Liver (tissue), 9 donors: ENCODE results near the gene ILDR1. TPM values are rescaled to one million over a fixed set of nuclear protein-coding genes. Genes with fewer than 3 reads are reported as not detected.

Source experiments
- DNase-seq: peaks from one replicate; pipeline ENCODE4 v3.0.0-alpha.2; 2017; ENCODE audit warnings: low spot score
- H3K27ac ChIP-seq, 2 donors: one replicate each; pipeline ENCODE4 v1.7.0; 2013; ENCODE audit warnings: inconsistent platforms in 2 of 2, low read length in 2 of 2, control low read depth in 1 of 2, low read depth in 1 of 2, mild to moderate bottlenecking in 1 of 2
- H3K27me3 ChIP-seq, 4 donors: one replicate each; pipeline versions ENCODE4 v1.6.1 to v1.7.0; 2013; ENCODE audit warnings: low read length in 3 of 4, inconsistent platforms in 1 of 4, mild to moderate bottlenecking in 1 of 4, moderate library complexity in 1 of 4; ENCODE audit not compliant: control insufficient read depth in 4 of 4, insufficient read depth in 4 of 4
- H3K36me3 ChIP-seq, 4 donors: one replicate each; pipeline versions ENCODE4 v1.6.1 to v1.7.0; 2013; ENCODE audit warnings: low read length in 3 of 4, mild to moderate bottlenecking in 3 of 4, low read depth in 1 of 4, moderate library complexity in 1 of 4; ENCODE audit not compliant: control insufficient read depth in 4 of 4, insufficient read depth in 3 of 4
- H3K4me1 ChIP-seq, 4 donors: one replicate each; pipeline versions ENCODE4 v1.6.1 to v1.7.0; 2013; ENCODE audit warnings: low read length in 3 of 4, mild to moderate bottlenecking in 3 of 4, moderate library complexity in 1 of 4; ENCODE audit not compliant: control insufficient read depth in 4 of 4, insufficient read depth in 4 of 4
- H3K4me3 ChIP-seq, 3 donors: one replicate each; pipeline versions ENCODE4 v1.6.1 to v1.7.0; 2013; ENCODE audit warnings: low read length in 3 of 3, control low read depth in 1 of 3, low read depth in 1 of 3, mild to moderate bottlenecking in 1 of 3
- H3K9ac ChIP-seq, 2 donors: one replicate each; pipeline ENCODE4 v1.7.0; 2013; ENCODE audit warnings: low read length in 2 of 2, mild to moderate bottlenecking in 2 of 2, moderate library complexity in 2 of 2, control low read depth in 1 of 2, low read depth in 1 of 2
- H3K9me3 ChIP-seq, 4 donors: one replicate each; pipeline versions ENCODE4 v1.6.1 to v1.7.0; 2013; ENCODE audit warnings: low read length in 3 of 4; ENCODE audit not compliant: control insufficient read depth in 4 of 4
- ATF3 ChIP-seq: IDR thresholded peaks from 2 replicates; pipeline ENCODE4 v1.6.1; 2016; ENCODE audit warnings: antibody characterized with exemption
- EGR1 ChIP-seq, 2 donors: IDR thresholded peaks; 2 replicates each; pipeline ENCODE4 v1.6.1; 2016 to 2018; ENCODE audit warnings: antibody characterized with exemption in 2 of 2, low read depth in 2 of 2
- FOXA1 ChIP-seq: IDR thresholded peaks from 2 replicates; pipeline ENCODE4 v1.6.1; 2016; ENCODE audit warnings: antibody characterized with exemption
- GABPA ChIP-seq, 2 donors: IDR thresholded peaks in 1 of 2; conservative IDR thresholded peaks in 1 of 2; 2 replicates each; pipeline ENCODE4 v1.6.1; 2016; ENCODE audit warnings: antibody characterized with exemption in 2 of 2, mild to moderate bottlenecking in 1 of 2, moderate library complexity in 1 of 2
- HNF4A ChIP-seq, 2 donors: conservative IDR thresholded peaks; 2 replicates each; pipeline ENCODE4 v1.6.1; 2016; ENCODE audit warnings: antibody characterized with exemption in 2 of 2, mild to moderate bottlenecking in 2 of 2
- HNF4G ChIP-seq: IDR thresholded peaks from 2 replicates; pipeline ENCODE4 v1.6.1; 2016; ENCODE audit warnings: antibody characterized with exemption
- JUND ChIP-seq, 2 donors: IDR thresholded peaks; 2 replicates each; pipeline ENCODE4 v1.6.1; 2016; ENCODE audit warnings: antibody characterized with exemption in 2 of 2
- NR2F2 ChIP-seq: IDR thresholded peaks from 2 replicates; pipeline ENCODE4 v1.6.1; 2016; ENCODE audit warnings: antibody characterized with exemption
- RAD21 ChIP-seq, 2 donors: IDR thresholded peaks; 2 replicates each; pipeline ENCODE4 v1.6.1; 2016; ENCODE audit warnings: antibody characterized with exemption in 2 of 2, mild to moderate bottlenecking in 2 of 2
- RXRA ChIP-seq, 2 donors: IDR thresholded peaks; 2 replicates each; pipeline ENCODE4 v1.6.1; 2017 to 2018; ENCODE audit warnings: antibody characterized with exemption in 2 of 2, mild to moderate bottlenecking in 1 of 2
- SP1 ChIP-seq: IDR thresholded peaks from 2 replicates; pipeline ENCODE4 v1.6.1; 2018; ENCODE audit warnings: antibody characterized with exemption, mild to moderate bottlenecking
- TAF1 ChIP-seq: conservative IDR thresholded peaks from 2 replicates; pipeline ENCODE4 v1.6.1; 2016; ENCODE audit warnings: antibody characterized with exemption, mild to moderate bottlenecking
- YY1 ChIP-seq: IDR thresholded peaks from 2 replicates; pipeline ENCODE4 v1.6.1; 2016; ENCODE audit warnings: antibody characterized with exemption, mild to moderate bottlenecking
- WGBS: extraction: QIAGEN DNeasy Blood & Tissue Kit; methylation state at CpG from one replicate; pipeline ENCODE4 v1.1.7; 2013; 5-methylcytosine and 5-hydroxymethylcytosine counted together
- polyA plus RNA-seq, 2 donors: library from polyadenylated mRNA; stranded (reverse) in 1 of 2; unstranded in 1 of 2; fragments of 200-250 nt in 1 of 2; fragments of >200 nt in 1 of 2; fragmentation: Nextera tagmentation in 1 of 2; extraction: Ambion mirVana in 1 of 2; gene quantifications; one replicate each; pipeline versions ENCODE4 v1.2.1 to v1.2.3, GENCODE V29; 2013 to 2015
- total RNA-seq, 2 donors: library from RNA; depleted of rRNA; stranded (reverse); fragments of >200 nt; gene quantifications; one replicate each; pipeline ENCODE4 v1.2.3, GENCODE V29; 2014
- TF ChIP-seq, protein P1 (sequence below): IDR thresholded peaks from 2 replicates; pipeline ENCODE4 v1.6.1; 2016; ENCODE audit warnings: antibody characterized with exemption
- TF ChIP-seq, protein P2 (sequence below): IDR thresholded peaks from 2 replicates; pipeline ENCODE4 v1.6.1; 2016; ENCODE audit warnings: antibody characterized with exemption, mild to moderate bottlenecking
- donor health status: healthy.
- donor health status: healthy.
- donor health status: healthy.
- donor health status: healthy.
- donor health status: healthy.

ILDR1 gene
- total and polyA plus RNA-seq, 4 donors: 0.07 to 1.7 (median 0.19) TPM

DNA sequence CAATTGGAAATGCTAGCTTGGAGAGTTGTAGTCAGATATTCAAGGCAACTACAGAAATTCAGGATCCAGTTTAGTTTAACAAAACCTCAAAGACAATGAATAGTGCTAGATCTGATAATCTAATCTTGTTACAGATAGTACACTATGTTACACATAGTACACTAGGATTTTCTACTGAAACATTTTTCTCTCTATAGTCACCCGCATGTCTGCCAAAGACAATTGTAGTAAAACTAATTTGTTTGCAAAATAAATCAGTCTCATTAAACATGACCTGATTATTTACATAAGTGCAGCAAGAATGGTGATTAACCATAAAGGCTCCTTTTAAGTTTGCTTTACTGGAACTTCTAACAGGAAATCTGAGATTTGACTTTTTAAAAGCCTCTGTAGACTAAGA, 52.0 kb downstream of the ILDR1 start:
- no peak for DNase-seq
- 80% methylated on average over 1 of the region's 1 CpG for WGBS
- no peaks in the 10 kb centered on the region for H3K36me3 ChIP-seq
- no peak overlapping the region for H3K9ac ChIP-seq
- no peak overlapping the region for H3K27ac ChIP-seq
- no peaks in the 10 kb centered on the region for H3K4me1 ChIP-seq
- no peaks in the 10 kb centered on the region for H3K27me3 ChIP-seq
- no peak overlapping the region for H3K4me3 ChIP-seq
- TF ChIP-seq, protein P1, sequence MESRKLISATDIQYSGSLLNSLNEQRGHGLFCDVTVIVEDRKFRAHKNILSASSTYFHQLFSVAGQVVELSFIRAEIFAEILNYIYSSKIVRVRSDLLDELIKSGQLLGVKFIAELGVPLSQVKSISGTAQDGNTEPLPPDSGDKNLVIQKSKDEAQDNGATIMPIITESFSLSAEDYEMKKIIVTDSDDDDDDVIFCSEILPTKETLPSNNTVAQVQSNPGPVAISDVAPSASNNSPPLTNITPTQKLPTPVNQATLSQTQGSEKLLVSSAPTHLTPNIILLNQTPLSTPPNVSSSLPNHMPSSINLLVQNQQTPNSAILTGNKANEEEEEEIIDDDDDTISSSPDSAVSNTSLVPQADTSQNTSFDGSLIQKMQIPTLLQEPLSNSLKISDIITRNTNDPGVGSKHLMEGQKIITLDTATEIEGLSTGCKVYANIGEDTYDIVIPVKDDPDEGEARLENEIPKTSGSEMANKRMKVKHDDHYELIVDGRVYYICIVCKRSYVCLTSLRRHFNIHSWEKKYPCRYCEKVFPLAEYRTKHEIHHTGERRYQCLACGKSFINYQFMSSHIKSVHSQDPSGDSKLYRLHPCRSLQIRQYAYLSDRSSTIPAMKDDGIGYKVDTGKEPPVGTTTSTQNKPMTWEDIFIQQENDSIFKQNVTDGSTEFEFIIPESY: no peak
- TF ChIP-seq TAF1: no peak
- TF ChIP-seq FOXA1: no peak
- TF ChIP-seq, protein P2, sequence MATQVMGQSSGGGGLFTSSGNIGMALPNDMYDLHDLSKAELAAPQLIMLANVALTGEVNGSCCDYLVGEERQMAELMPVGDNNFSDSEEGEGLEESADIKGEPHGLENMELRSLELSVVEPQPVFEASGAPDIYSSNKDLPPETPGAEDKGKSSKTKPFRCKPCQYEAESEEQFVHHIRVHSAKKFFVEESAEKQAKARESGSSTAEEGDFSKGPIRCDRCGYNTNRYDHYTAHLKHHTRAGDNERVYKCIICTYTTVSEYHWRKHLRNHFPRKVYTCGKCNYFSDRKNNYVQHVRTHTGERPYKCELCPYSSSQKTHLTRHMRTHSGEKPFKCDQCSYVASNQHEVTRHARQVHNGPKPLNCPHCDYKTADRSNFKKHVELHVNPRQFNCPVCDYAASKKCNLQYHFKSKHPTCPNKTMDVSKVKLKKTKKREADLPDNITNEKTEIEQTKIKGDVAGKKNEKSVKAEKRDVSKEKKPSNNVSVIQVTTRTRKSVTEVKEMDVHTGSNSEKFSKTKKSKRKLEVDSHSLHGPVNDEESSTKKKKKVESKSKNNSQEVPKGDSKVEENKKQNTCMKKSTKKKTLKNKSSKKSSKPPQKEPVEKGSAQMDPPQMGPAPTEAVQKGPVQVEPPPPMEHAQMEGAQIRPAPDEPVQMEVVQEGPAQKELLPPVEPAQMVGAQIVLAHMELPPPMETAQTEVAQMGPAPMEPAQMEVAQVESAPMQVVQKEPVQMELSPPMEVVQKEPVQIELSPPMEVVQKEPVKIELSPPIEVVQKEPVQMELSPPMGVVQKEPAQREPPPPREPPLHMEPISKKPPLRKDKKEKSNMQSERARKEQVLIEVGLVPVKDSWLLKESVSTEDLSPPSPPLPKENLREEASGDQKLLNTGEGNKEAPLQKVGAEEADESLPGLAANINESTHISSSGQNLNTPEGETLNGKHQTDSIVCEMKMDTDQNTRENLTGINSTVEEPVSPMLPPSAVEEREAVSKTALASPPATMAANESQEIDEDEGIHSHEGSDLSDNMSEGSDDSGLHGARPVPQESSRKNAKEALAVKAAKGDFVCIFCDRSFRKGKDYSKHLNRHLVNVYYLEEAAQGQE: no peak
- no peak for TF ChIP-seq ATF3
- TF ChIP-seq YY1: no peak
- TF ChIP-seq RXRA (IDR thresholded peaks at IDR 0.05): no peak
- TF ChIP-seq NR2F2: no peak
- no peak for TF ChIP-seq EGR1 (IDR thresholded peaks at IDR 0.05; ENCODE audit: low read depth in 2 of 2)
- no peak for TF ChIP-seq SP1
- no peak for TF ChIP-seq HNF4A (conservative IDR thresholded peaks at IDR 0.05)
- TF ChIP-seq GABPA (IDR thresholded peaks at IDR 0.05 in 1 of 2, conservative IDR thresholded peaks at IDR 0.05 in 1 of 2): no peak
- no peak for TF ChIP-seq HNF4G
- peaks cover 0 to 3% (median 0%) of the 10 kb centered on the region in 4 donors for H3K9me3 ChIP-seq

DNA sequence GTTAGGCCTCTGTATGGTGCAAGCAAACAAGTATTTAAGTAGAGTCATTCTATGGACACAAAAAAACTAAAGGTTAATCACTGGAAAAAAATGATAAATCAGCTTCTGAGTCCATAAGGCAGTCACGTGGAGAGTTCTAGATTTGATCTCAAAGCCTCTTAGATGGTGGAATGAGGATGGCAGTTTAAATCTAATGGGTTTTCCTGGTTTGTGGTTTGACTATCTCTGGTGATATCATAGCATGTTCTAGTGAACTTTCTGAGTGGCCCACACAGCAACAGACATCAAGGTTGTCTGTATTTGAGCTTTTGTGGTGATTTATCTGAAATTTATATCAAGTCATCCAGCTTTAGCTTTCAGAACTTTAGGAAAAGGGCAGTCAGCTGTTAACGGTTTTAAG, 52.4 kb downstream of the ILDR1 start:
- Histone ChIP-seq H3K27me3 (no peaks in the 10 kb centered on the region), H3K9ac (no peak overlapping the region), H3K4me3 (no peak overlapping the region), H3K27ac (no peak overlapping the region), H3K4me1 (no peaks in the 10 kb centered on the region), H3K9me3 (peaks cover 0 to under 1% (median 0%) of the 10 kb centered on the region in 4 donors), H3K36me3 (no peaks in the 10 kb centered on the region)
- 89% methylated on average over 2 of the region's 2 CpGs for WGBS
- TF ChIP-seq EGR1 (IDR thresholded peaks at IDR 0.05; ENCODE audit: low read depth in 2 of 2) (no peak), JUND (IDR thresholded peaks at IDR 0.05) (no peak), RAD21 (IDR thresholded peaks at IDR 0.05) (no peak), ATF3 (no peak)
- TF ChIP-seq, protein P1: no peak
- DNase-seq: no peak
